OCI-LY1 (cell line): ENCODE data around the gene SPI1.

Experiments
- H2AFZ ChIP-seq: fragments of 200-600 bp; sonication (generic), shearing (Covaris generic); 2 replicates; pipeline ENCODE4 v1.6.0; 2014; ENCODE audit warnings: antibody characterized with exemption, mild to moderate bottlenecking, low read length
- H3F3A ChIP-seq: fragments of 200-600 bp; sonication (generic), shearing (Covaris generic); 2 replicates; pipeline ENCODE4 v1.6.0; 2014; ENCODE audit warnings: mild to moderate bottlenecking, antibody characterized with exemption, low read length, moderate library complexity; ENCODE audit not compliant: insufficient read depth
- H3K27ac ChIP-seq: fragments of 200-600 bp; sonication (generic); 2 replicates; pipeline ENCODE4 v1.5.1; 2014; ENCODE audit warnings: low read length, mixed run types, mild to moderate bottlenecking, low read depth; ENCODE audit not compliant: poor library complexity, severe bottlenecking
- H3K27me3 ChIP-seq: fragments of 200-600 bp; sonication (generic); 2 replicates; pipeline ENCODE4 v1.6.0; 2014; ENCODE audit warnings: antibody characterized with exemption, mild to moderate bottlenecking, low read length, moderate library complexity; ENCODE audit not compliant: insufficient read depth
- H3K36me3 ChIP-seq: fragments of 200-600 bp; sonication (generic); 2 replicates; pipeline ENCODE4 v1.6.1; 2014; ENCODE audit warnings: mild to moderate bottlenecking, antibody characterized with exemption, low read length, moderate library complexity, mixed read lengths; ENCODE audit not compliant: insufficient read depth
- H3K4me1 ChIP-seq: fragments of 200-600 bp; sonication (generic); 2 replicates; pipeline ENCODE4 v1.5.1; 2014; ENCODE audit warnings: mild to moderate bottlenecking, low read length, moderate library complexity; ENCODE audit not compliant: insufficient read depth, severe bottlenecking
- H3K4me2 ChIP-seq: fragments of 200-600 bp; sonication (generic), shearing (Covaris generic); 2 replicates; pipeline ENCODE4 v1.6.1; 2014; ENCODE audit warnings: low read length
- H3K4me3 ChIP-seq: fragments of 200-600 bp; sonication (generic); 2 replicates; pipeline ENCODE4 v1.5.1; 2014; ENCODE audit warnings: low read length, low read depth, mild to moderate bottlenecking, mixed read lengths; ENCODE audit not compliant: poor library complexity, severe bottlenecking
- H3K79me2 ChIP-seq: fragments of 200-600 bp; shearing (Covaris generic); 2 replicates; pipeline ENCODE4 v1.6.1; 2016; ENCODE audit warnings: mixed run types, low read length, mixed read lengths; ENCODE audit not compliant: insufficient read depth
- H3K9ac ChIP-seq: fragments of 200-600 bp; sonication (generic), shearing (Covaris generic); 2 replicates; pipeline ENCODE4 v1.6.1; 2014; ENCODE audit warnings: mild to moderate bottlenecking, low read length, mixed read lengths
- H3K9me2 ChIP-seq: fragments of 200-600 bp; sonication (generic), shearing (Covaris generic); 2 replicates; pipeline ENCODE4 v1.6.1; 2014; ENCODE audit warnings: low read depth, mild to moderate bottlenecking, low read length, mixed read lengths
- H3K9me3 ChIP-seq: fragments of 200-600 bp; shearing (Covaris generic); 2 replicates; pipeline ENCODE4 v1.6.1; 2014; ENCODE audit warnings: low read length, mixed read lengths
- H4K20me1 ChIP-seq: fragments of 200-600 bp; sonication (generic), shearing (Covaris generic); 2 replicates; pipeline ENCODE4 v1.6.0; 2016; ENCODE audit warnings: mild to moderate bottlenecking, low read length; ENCODE audit not compliant: insufficient read depth
- CTCF ChIP-seq: fragments of 200-600 bp; sonication (generic), shearing (Covaris generic); IDR thresholded peaks from 2 replicates; pipeline ENCODE4 v1.5.1; 2017; ENCODE audit warnings: mild to moderate bottlenecking, antibody characterized with exemption, low read length, moderate library complexity, mixed read lengths
- EZH2 ChIP-seq: fragments of 200-600 bp; sonication (generic), shearing (Covaris generic); IDR thresholded peaks from 2 replicates; pipeline ENCODE4 v1.8.0; 2017; ENCODE audit warnings: borderline replicate concordance, mixed run types, mild to moderate bottlenecking, antibody characterized with exemption, low read length, moderate library complexity, mixed read lengths

SPI1 gene

GRCh38 chr11:47329431-47329986 lies 48.8 kb downstream of the SPI1 start:
- Histone ChIP-seq H3K9me2 (no peaks in the 10 kb centered on the region), H3K4me1 (peaks cover 10% of the 10 kb centered on the region), H3K4me3 (no peak overlapping the region), H3K27ac (no peak overlapping the region), H4K20me1 (no peaks in the 10 kb centered on the region), H3K27me3 (no peaks in the 10 kb centered on the region), H3F3A (no peaks in the 10 kb centered on the region), H2AFZ (no peak overlapping the region), H3K4me2 (no peak overlapping the region), H3K79me2 (no peaks in the 10 kb centered on the region), H3K9ac (no peak overlapping the region), H3K36me3 (peaks cover 27% of the 10 kb centered on the region; the same call in 1 of the 2 replicates), H3K9me3 (no peaks in the 10 kb centered on the region)
- no peak for TF ChIP-seq EZH2
- TF ChIP-seq CTCF: no peak

- Histone ChIP-seq H3K79me2 (no peaks in the 10 kb centered on the region), H3K9me2 (no peaks in the 10 kb centered on the region), H2AFZ (no peak overlapping the region), H3K9ac (peak overlapping the region; percentile 10; the same call in 1 of the 2 replicates), H3K9me3 (no peaks in the 10 kb centered on the region), H3K36me3 (peaks cover 27% of the 10 kb centered on the region; the same call in 1 of the 2 replicates), H3K4me1 (peaks cover 10% of the 10 kb centered on the region), H4K20me1 (no peaks in the 10 kb centered on the region), H3F3A (no peaks in the 10 kb centered on the region), H3K4me2 (peak overlapping the region; percentile 11; the same call in 1 of the 2 replicates), H3K27ac (peak overlapping the region; percentile 41), H3K27me3 (no peaks in the 10 kb centered on the region), H3K4me3 (no peak overlapping the region)
- no peak for TF ChIP-seq EZH2
- TF ChIP-seq CTCF: peak; percentile 49; the same call in 1 of the 2 replicates
Observed at GRCh38 chr11:47328449-47329390, 49.6 kb downstream of the SPI1 start.

GRCh38 chr11:47327949-47328348 lies 50.4 kb downstream of the SPI1 start:
- Histone ChIP-seq H3F3A (no peaks in the 10 kb centered on the region), H3K4me1 (peaks cover 10% of the 10 kb centered on the region), H3K9ac (peak overlapping the region; percentile 10; the same call in 1 of the 2 replicates), H3K79me2 (no peaks in the 10 kb centered on the region), H3K36me3 (peaks cover 27% of the 10 kb centered on the region; the same call in 1 of the 2 replicates), H3K4me3 (no peak overlapping the region), H3K27me3 (no peaks in the 10 kb centered on the region), H4K20me1 (no peaks in the 10 kb centered on the region), H3K9me2 (no peaks in the 10 kb centered on the region), H2AFZ (no peak overlapping the region), H3K9me3 (no peaks in the 10 kb centered on the region), H3K27ac (peak overlapping the region; percentile 41), H3K4me2 (peak overlapping the region; percentile 11; the same call in 1 of the 2 replicates)
- no peak for TF ChIP-seq EZH2
- TF ChIP-seq CTCF: no peak
